Endothelial cell of umbilical vein (primary cell): Measurements from ENCODE around the gene DDX11.
"Not testable (repeated sequence)": the region's sequence is repeated elsewhere in the genome, so short reads cannot be mapped to it uniquely, and the experiment has no call there.

Source experiments
- EZH2 ChIP-seq: IDR thresholded peaks from 2 replicates; pipeline ENCODE4 v1.6.1; 2012; ENCODE audit warnings: borderline replicate concordance, low read depth, mild to moderate bottlenecking, moderate library complexity, low read length, inconsistent platforms; ENCODE audit not compliant: severe bottlenecking
- JUN ChIP-seq: IDR thresholded peaks from 2 replicates; pipeline ENCODE4 v1.6.1; 2011; ENCODE audit warnings: borderline replicate concordance, low read depth; ENCODE audit not compliant: insufficient read length, insufficient read depth
- MYC ChIP-seq: IDR thresholded peaks from one replicate; pipeline ENCODE4 v1.6.1; 2011; ENCODE audit warnings: mild to moderate bottlenecking, low read depth, low read length
- POLR2A ChIP-seq: IDR thresholded peaks from 2 replicates; pipeline ENCODE4 v1.6.1; 2012; ENCODE audit warnings: low read depth, mild to moderate bottlenecking, control low read depth, low read length
- POLR2AphosphoS5 ChIP-seq: IDR thresholded peaks from 2 replicates; pipeline ENCODE4 v1.6.1; 2012; ENCODE audit warnings: low read depth, mild to moderate bottlenecking, control low read depth, low read length, moderate library complexity; ENCODE audit not compliant: insufficient read depth
- TF ChIP-seq, protein P1 (sequence below), 2 donors: IDR thresholded peaks; 1 replicate in 1 of 2; 2 replicates in 1 of 2; pipeline ENCODE4 v1.5.1; 2011; ENCODE audit warnings: low read length in 2 of 2, mild to moderate bottlenecking in 2 of 2, moderate library complexity in 2 of 2, control low read depth in 1 of 2, inconsistent platforms in 1 of 2, low read depth in 1 of 2; ENCODE audit not compliant: insufficient read depth in 1 of 2; ENCODE audit errors: extremely low read depth in 1 of 2
- TF ChIP-seq, protein P2 (sequence below): IDR thresholded peaks from 2 replicates; pipeline ENCODE4 v1.6.1; 2011; ENCODE audit not compliant: insufficient read depth, insufficient read length

- TF ChIP-seq, protein P1, sequence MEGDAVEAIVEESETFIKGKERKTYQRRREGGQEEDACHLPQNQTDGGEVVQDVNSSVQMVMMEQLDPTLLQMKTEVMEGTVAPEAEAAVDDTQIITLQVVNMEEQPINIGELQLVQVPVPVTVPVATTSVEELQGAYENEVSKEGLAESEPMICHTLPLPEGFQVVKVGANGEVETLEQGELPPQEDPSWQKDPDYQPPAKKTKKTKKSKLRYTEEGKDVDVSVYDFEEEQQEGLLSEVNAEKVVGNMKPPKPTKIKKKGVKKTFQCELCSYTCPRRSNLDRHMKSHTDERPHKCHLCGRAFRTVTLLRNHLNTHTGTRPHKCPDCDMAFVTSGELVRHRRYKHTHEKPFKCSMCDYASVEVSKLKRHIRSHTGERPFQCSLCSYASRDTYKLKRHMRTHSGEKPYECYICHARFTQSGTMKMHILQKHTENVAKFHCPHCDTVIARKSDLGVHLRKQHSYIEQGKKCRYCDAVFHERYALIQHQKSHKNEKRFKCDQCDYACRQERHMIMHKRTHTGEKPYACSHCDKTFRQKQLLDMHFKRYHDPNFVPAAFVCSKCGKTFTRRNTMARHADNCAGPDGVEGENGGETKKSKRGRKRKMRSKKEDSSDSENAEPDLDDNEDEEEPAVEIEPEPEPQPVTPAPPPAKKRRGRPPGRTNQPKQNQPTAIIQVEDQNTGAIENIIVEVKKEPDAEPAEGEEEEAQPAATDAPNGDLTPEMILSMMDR (IDR thresholded peaks at IDR 0.05; ENCODE audit: extremely low read depth in 1 of 2, insufficient read depth in 1 of 2, low read depth in 1 of 2, low read length in 2 of 2): not testable (repeated sequence)
- TF ChIP-seq POLR2A, POLR2AphosphoS5, EZH2, JUN, MYC: not testable (repeated sequence)
- TF ChIP-seq, protein P2, sequence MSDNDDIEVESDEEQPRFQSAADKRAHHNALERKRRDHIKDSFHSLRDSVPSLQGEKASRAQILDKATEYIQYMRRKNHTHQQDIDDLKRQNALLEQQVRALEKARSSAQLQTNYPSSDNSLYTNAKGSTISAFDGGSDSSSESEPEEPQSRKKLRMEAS: not testable (repeated sequence)
These were observed 30.6 kb downstream of the DDX11 start for GRCh38 chr12:31104220-31104619.
